ENCODE results near the gene CHST12.

The CHST12 gene

DNA sequence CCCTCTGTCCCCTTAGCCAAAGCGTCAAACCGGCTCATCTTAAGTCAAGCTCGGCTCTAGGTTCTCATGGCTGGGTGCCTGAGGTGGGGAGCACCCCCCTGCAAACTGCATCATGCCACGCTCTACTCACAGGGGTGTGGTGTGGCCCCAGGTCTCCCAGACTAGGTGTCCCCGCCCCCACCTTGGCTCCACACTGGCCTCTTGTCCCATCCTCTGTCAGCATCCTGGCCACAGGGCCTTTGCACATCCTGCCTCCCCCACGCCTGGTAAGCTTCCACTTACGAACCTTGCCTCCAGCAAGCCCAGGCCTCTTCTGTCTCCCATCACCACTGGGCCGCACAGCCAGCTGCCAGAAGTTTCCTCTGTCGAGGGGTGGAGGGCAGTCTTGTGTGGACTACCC, 93.0 kb downstream of the CHST12 start:
- DNase-seq (ENCODE audit: extremely low read depth in 1 of 2, low read depth in 1 of 2) = no peak

DNA sequence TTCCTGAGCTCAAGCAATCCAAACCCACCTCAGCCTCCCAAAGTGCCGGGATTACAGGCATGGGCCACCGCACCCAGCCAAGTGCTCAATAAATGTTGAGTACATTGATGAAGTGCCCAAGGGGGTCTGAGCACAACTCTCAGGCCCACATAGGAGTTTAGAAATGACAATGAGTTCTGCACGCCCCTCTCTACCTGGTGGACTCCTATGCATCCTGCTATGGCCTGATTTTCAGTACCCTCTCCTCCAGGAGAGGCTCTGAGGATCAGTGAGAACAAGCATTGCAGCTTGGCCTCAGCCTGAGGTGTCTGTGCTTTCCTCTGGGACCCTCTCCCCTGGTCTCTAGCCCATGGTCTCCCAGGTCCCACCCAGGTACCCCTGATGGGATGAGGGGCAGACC, 93.7 kb downstream of the CHST12 start:
- no peak for DNase-seq (ENCODE audit: extremely low read depth in 1 of 2, low read depth in 1 of 2)

DNA sequence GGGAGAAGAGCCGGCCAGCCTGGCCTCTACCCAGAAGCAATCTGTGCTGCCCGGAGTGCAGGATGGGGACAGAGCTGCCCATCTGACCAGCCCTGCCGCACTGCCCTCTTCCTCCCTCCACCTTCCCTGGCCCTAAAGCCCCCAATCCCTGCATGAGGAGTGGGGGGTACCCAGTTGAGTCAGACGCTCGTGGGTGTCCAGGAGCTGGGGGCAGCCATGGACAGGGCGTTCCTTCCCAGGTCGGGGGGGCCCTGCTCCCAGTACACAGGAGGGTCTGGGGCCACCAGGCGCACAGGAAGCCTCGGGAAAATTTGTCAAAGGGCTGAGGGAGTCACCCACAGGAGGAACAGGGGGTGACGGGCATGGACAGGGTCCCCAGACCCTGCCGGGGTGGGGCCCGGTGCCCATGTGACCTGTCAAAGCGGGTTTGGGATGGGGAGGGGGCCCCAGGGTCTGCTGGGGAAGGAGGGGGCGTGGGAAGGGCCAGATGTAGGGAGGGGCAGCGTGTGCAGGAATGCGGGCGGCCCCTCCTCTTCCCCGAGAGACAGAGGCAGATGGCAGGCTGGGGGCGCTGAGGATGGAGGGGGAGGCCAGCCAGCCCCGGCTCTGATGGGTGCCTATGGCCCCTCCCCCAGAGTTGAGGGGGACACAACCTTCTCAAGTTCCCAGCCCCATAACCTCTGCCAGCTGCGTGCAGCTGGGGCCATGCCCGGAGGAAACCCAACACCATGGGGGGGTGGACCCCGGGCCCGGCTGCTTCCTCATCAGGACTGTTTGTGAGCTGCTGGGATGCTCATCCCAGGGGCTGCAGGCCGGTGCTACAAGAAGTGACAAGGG, 94.3 kb downstream of the CHST12 start:
- no peak for DNase-seq (ENCODE audit: extremely low read depth in 1 of 2, low read depth in 1 of 2)
